A673 (cell line): ENCODE results near the gene TMEM229B. TPM values are rescaled to one million over a fixed set of nuclear protein-coding genes. Genes with fewer than 3 reads are reported as not detected.

Source experiments
- BruUV-seq: library from RNA; stranded (reverse); fragments of 400-500 nt; replicated peaks from 2 replicates; lab custom pipeline; 2021; lab: Mats Ljungman, UMichigan
- CTCF ChIA-PET: fragments of 300-600 bp; sonication (Branson Sonifier 250); formaldehyde crosslinking; loops from one replicate; lab custom pipeline; 2022; ENCODE audit warnings: antibody characterized with exemption; lab: Charles Lee
- POLR2A ChIA-PET: fragments of 300-600 bp; sonication (Branson Sonifier 250); formaldehyde crosslinking; loops from one replicate; lab custom pipeline; 2022; ENCODE audit warnings: antibody characterized with exemption; ENCODE audit not compliant: low non-redundant PET; lab: Charles Lee
- DNase-seq: peaks from one replicate; pipeline ENCODE4 v3.0.0-alpha.2; 2015; ENCODE audit warnings: low spot score
- H3K27ac ChIP-seq: fragments of 200-600 bp; sonication (generic); 2 replicates; pipeline ENCODE4 v1.5.1; 2016; ENCODE audit warnings: mixed run types, low read depth, mild to moderate bottlenecking, mixed read lengths, antibody characterized with exemption, low read length; ENCODE audit not compliant: poor library complexity, severe bottlenecking
- H3K27me3 ChIP-seq: fragments of 200-600 bp; sonication (generic); replicated peaks from 2 replicates; pipeline ENCODE4 v1.6.1; 2017; ENCODE audit warnings: mixed run types, low read depth, mild to moderate bottlenecking, mixed read lengths, antibody characterized with exemption, low read length; ENCODE audit not compliant: insufficient read depth, poor library complexity
- H3K36me3 ChIP-seq: fragments of 200-600 bp; sonication (generic); 2 replicates; pipeline ENCODE4 v1.6.1; 2016; ENCODE audit warnings: mixed run types, mild to moderate bottlenecking, mixed read lengths, antibody characterized with exemption, low read length; ENCODE audit not compliant: insufficient read depth, poor library complexity, severe bottlenecking
- H3K4me1 ChIP-seq: fragments of 200-600 bp; sonication (generic); 2 replicates; pipeline ENCODE4 v1.6.1; 2017; ENCODE audit warnings: mixed run types, mild to moderate bottlenecking, mixed read lengths, antibody characterized with exemption, low read length; ENCODE audit not compliant: insufficient read depth, poor library complexity, severe bottlenecking
- H3K4me3 ChIP-seq: fragments of 200-600 bp; sonication (generic); 2 replicates; pipeline ENCODE4 v1.5.1; 2016; ENCODE audit warnings: low read depth, mixed run types, mild to moderate bottlenecking, mixed read lengths, low read length; ENCODE audit not compliant: poor library complexity, severe bottlenecking
- H3K9me3 ChIP-seq: fragments of 200-600 bp; sonication (generic); 2 replicates; pipeline ENCODE4 v1.6.1; 2016; ENCODE audit warnings: mixed run types, low read depth, mild to moderate bottlenecking, mixed read lengths, antibody characterized with exemption, low read length; ENCODE audit not compliant: poor library complexity, severe bottlenecking
- EZH2 ChIP-seq: fragments of 200-600 bp; sonication (generic); IDR thresholded peaks from 2 replicates; pipeline ENCODE4 v1.6.1; 2017; ENCODE audit warnings: borderline replicate concordance, low read depth, mild to moderate bottlenecking, mixed read lengths, antibody characterized with exemption, low read length; ENCODE audit not compliant: poor library complexity, severe bottlenecking
- intact Hi-C: fragments of 100-400 bp; cut with micrococcal nuclease; formaldehyde crosslinking; loops from one replicate; pipeline ENCODE4 v1.10.0; 2022; ENCODE audit not compliant: unreplicated experiment
- total RNA-seq: library from RNA; stranded (reverse); gene quantifications from 2 replicates; pipeline ENCODE4 v1.2.3, GENCODE V29; 2021
- TF ChIP-seq, protein P1 (sequence below): fragments of 300-800, 200-600 bp; sonication (generic); conservative IDR thresholded peaks from 2 replicates; pipeline ENCODE4 v1.5.1; 2017; ENCODE audit warnings: low read depth, mild to moderate bottlenecking, antibody characterized with exemption, low read length, moderate library complexity, mixed read lengths

Gene TMEM229B
- total RNA-seq, 1 experiment from 2014 or later: not detected

DNA sequence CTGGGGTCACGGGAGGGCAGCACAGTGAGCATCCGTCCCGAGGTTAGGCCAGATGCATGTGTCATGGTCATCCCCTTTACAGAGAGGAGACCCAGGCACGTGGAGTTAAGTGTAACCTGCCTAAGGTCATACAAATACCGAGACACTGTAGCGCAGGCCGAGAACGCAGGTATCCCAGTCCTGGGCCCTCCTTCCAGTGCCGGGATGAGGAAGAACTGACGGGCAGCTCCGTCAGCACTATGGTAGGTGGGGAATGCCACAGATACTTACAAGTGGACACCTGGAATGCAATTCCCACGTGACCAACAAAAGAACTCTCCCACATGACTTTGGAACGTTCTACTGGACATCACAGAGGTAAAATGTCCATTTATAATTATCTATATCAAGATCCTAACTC is 8.7 kb upstream of the TMEM229B start:
- no peak overlapping the region for H3K4me3 ChIP-seq
- CTCF ChIA-PET: no interaction called here
- no peak for TF ChIP-seq EZH2
- TF ChIP-seq, protein P1, sequence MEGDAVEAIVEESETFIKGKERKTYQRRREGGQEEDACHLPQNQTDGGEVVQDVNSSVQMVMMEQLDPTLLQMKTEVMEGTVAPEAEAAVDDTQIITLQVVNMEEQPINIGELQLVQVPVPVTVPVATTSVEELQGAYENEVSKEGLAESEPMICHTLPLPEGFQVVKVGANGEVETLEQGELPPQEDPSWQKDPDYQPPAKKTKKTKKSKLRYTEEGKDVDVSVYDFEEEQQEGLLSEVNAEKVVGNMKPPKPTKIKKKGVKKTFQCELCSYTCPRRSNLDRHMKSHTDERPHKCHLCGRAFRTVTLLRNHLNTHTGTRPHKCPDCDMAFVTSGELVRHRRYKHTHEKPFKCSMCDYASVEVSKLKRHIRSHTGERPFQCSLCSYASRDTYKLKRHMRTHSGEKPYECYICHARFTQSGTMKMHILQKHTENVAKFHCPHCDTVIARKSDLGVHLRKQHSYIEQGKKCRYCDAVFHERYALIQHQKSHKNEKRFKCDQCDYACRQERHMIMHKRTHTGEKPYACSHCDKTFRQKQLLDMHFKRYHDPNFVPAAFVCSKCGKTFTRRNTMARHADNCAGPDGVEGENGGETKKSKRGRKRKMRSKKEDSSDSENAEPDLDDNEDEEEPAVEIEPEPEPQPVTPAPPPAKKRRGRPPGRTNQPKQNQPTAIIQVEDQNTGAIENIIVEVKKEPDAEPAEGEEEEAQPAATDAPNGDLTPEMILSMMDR: no peak
- H3K4me1 ChIP-seq: no peaks in the 10 kb centered on the region
- intact Hi-C loops: no loop called here
- no peak for DNase-seq
- POLR2A ChIA-PET: no interaction called here
- peaks cover 6% of the 10 kb centered on the region for H3K9me3 ChIP-seq
- BruUV-seq: no TSS peak
- no peaks in the 10 kb centered on the region for H3K27me3 ChIP-seq
- H3K27ac ChIP-seq: no peak overlapping the region
- no peaks in the 10 kb centered on the region for H3K36me3 ChIP-seq

DNA sequence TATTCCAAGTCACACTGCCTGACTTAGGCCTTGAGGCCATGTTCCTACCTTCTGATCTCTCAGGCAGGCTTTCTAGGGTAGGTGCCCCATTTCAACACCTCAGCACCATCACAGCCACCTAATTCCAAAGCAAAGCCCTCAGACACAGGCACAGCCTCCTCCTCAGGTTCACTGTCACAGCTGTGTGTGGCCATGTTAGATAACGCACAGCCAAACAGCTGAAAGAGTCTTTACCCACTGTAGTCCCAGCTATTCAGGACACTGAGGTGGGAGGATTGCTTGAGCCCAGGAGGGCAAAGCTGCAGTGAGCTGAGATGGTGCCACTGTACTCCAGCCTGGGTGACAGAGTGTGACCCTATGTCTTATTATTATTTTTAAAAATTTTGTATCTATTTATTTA is 7.3 kb upstream of the TMEM229B start:
- intact Hi-C loops: no loop called here
- BruUV-seq: no TSS peak
- Histone ChIP-seq H3K9me3 (peaks cover 6% of the 10 kb centered on the region), H3K4me3 (no peak overlapping the region), H3K36me3 (no peaks in the 10 kb centered on the region), H3K27ac (no peak overlapping the region), H3K27me3 (no peaks in the 10 kb centered on the region), H3K4me1 (no peaks in the 10 kb centered on the region)
- POLR2A ChIA-PET: no interaction called here
- CTCF ChIA-PET: no interaction called here
- TF ChIP-seq, protein P1: no peak
- TF ChIP-seq EZH2: no peak
- no peak for DNase-seq

DNA sequence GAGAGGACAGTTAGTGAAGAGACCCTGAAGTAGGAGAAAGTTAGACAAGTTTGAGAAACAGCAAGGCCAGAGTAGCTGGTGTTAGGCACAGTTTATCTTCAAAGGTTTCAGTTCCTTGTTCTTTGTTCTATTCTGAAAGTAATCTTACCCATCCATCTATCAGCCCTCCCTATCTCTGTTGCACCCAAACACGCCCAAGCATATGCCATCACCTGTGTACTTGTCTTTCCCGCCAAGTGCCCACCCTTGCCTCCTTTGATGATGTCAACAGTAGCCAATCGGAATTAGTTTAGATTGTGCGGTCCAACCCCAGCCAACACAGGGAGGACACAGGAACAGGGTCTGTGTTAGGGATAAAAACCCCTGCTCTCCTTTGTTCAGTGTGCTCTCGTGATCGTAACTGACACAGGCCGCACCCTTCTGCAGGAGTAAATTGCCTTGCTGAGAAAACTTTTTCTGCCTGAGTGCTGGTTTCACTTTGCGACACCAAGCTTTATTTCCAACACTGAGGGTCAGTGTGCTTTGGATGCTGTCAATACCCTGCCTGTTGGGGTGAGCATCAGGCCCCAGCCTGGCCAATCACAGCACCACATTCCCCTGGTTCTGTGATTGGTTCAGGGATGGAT is 4.7 kb upstream of the TMEM229B start:
- Histone ChIP-seq H3K9me3 (peaks cover 6% of the 10 kb centered on the region), H3K36me3 (no peaks in the 10 kb centered on the region), H3K4me3 (no peak overlapping the region), H3K4me1 (no peaks in the 10 kb centered on the region), H3K27me3 (no peaks in the 10 kb centered on the region), H3K27ac (no peak overlapping the region)
- POLR2A ChIA-PET: no interaction called here
- BruUV-seq: no TSS peak
- no peak for TF ChIP-seq EZH2
- TF ChIP-seq, protein P1: no peak
- CTCF ChIA-PET: no interaction called here
- DNase-seq: no peak
- intact Hi-C loops: no loop called here
